ENCODE measurements around the gene NAA80. TPM values are rescaled to one million over a fixed set of nuclear protein-coding genes. Genes with fewer than 3 reads are reported as not detected.
A peak's percentile ranks its signal among the peaks of the same experiment; 100 is the strongest.

The NAA80 gene
- total RNA-seq, result 10 to 100 TPM in 1 of 2 donors, 1 to 10 TPM in 1; 9.5 to 10.9 TPM
- polyA plus RNA-seq (ENCODE audit: insufficient read length in 6 of 6), result 10 to 100 TPM in 1 of 6 donors, 1 to 10 TPM in 5; 5.6 to 12.7 (median 8.4) TPM
- long read RNA-seq, donor 1, result 0 reads
- long read RNA-seq, donor 2, partial matches to known transcripts, result 0 of 1 reads
- long read RNA-seq, donor 2, other reads (novel, unspliced or antisense), result 0 of 1 reads
- long read RNA-seq, donor 3, partial matches to known transcripts, result 0 of 1 reads
- long read RNA-seq, donor 3, other reads (novel, unspliced or antisense), result 0 of 1 reads
- long read RNA-seq, donor 4, partial matches to known transcripts, result 0 of 3 reads
- long read RNA-seq, donor 4, other reads (novel, unspliced or antisense), result 0 of 3 reads
- long read RNA-seq, donor 5, partial matches to known transcripts, result 0 of 1 reads
- long read RNA-seq, donor 5, other reads (novel, unspliced or antisense), result 0 of 1 reads
- long read RNA-seq, donor 6, partial matches to known transcripts, result 0 of 2 reads
- long read RNA-seq, donor 6, other reads (novel, unspliced or antisense), result 0 of 2 reads
- long read RNA-seq, donor 7, result 0 reads
- long read RNA-seq, donor 8, result 0 reads
- long read RNA-seq, donor 9, result 0 reads
- long read RNA-seq, donor 10, transcript NAA80-204 (2 exons, 1,464 nt), result major isoform, 5 of 7 reads
- long read RNA-seq, donor 10, partial matches to known transcripts, result 0 of 7 reads
- long read RNA-seq, donor 10, other reads (novel, unspliced or antisense), result 0 of 7 reads
- long read RNA-seq, donor 11, partial matches to known transcripts, result 0 of 5 reads
- long read RNA-seq, donor 11, other reads (novel, unspliced or antisense), result 0 of 5 reads
- long read RNA-seq, donor 12, partial matches to known transcripts, result 0 of 2 reads
- long read RNA-seq, donor 12, other reads (novel, unspliced or antisense), result 0 of 2 reads

- Histone ChIP-seq H3K36me3 (peaks cover 0 to 5% of the 10 kb centered on the region in 2 donors), H3K4me3 (peak within 1 kb of the TSS; percentile 63 to 68), H3K27ac (peak within 1 kb of the TSS; percentile 92 to 95), H3K27me3 (no peaks in the 10 kb centered on the region), H3K4me1 (peaks cover 36 to 58% of the 10 kb centered on the region in 2 donors), H3K9me3 (no peaks in the 10 kb centered on the region)
- ATAC-seq, result peak; percentile 88
- peak; percentile 99 to 100 (median 100) for DNase-seq
- TF ChIP-seq CTCF (IDR thresholded peaks at IDR 0.05), result peak in 1 of 2 donors; percentile 62
- intact Hi-C loops (cut with DNase I), result no loop called here
Observed at GRCh38 chr3:50298836-50299637, at the start of gene NAA80, which contains the start of gene HYAL3. Gene NAA80 (minus strand): TSS chr3:50299405. CDS start chr3:50297463, 1,942 bp downstream. Gene HYAL3 (minus strand): TSS chr3:50299405. CDS start chr3:50295602, 3,803 bp downstream.

GRCh38 chr3:50347187-50347813 is 48.1 kb upstream of the NAA80 start:
- Histone ChIP-seq H3K9me3 (no peaks in the 10 kb centered on the region), H3K36me3 (peaks cover 0 to 16% of the 10 kb centered on the region in 2 donors), H3K4me1 (peaks cover 28 to 64% of the 10 kb centered on the region in 2 donors), H3K4me3 (no peak overlapping the region), H3K27me3 (no peaks in the 10 kb centered on the region), H3K27ac (no peak overlapping the region)
- TF ChIP-seq CTCF (IDR thresholded peaks at IDR 0.05), result peak; percentile 43 to 54
- DNase-seq (peak in 2 of 4 donors; percentile 69 to 86), ATAC-seq (peak; percentile 15)
- intact Hi-C loops (cut with DNase I), result loop anchor here in 1 of 2 donors (5.0 kb wide), 1 partner anchor 195 kb away; no protein-coding TSS in a partner anchor

- DNase-seq (peak in 3 of 4 donors; percentile 69 to 93 (median 72)), ATAC-seq (peak; percentile 23)
- no peaks in the 10 kb centered on the region for H3K9me3 ChIP-seq
- peaks cover 0 to 16% of the 10 kb centered on the region in 2 donors for H3K36me3 ChIP-seq
- no peak within 1 kb of the TSS for H3K27ac ChIP-seq
- H3K27me3 ChIP-seq, result no peaks in the 10 kb centered on the region
- peaks cover 27 to 63% of the 10 kb centered on the region in 2 donors for H3K4me1 ChIP-seq
- peak within 1 kb of the TSS; percentile 28 to 37 for H3K4me3 ChIP-seq
- TF ChIP-seq CTCF (IDR thresholded peaks at IDR 0.05), result no peak
- intact Hi-C loops (cut with DNase I), result loop anchor here in 1 of 2 donors (5.0 kb wide), 1 partner anchor 197 kb away; no protein-coding TSS in a partner anchor
Observed at GRCh38 chr3:50345586-50346234, 46.5 kb upstream of the NAA80 start, which contains the start of gene ZMYND10. Gene ZMYND10 (minus strand): TSS chr3:50345732. CDS start chr3:50345579, 153 bp downstream.

GRCh38 chr3:50345008-50345407 is 45.8 kb upstream of the NAA80 start:
- intact Hi-C loops (cut with DNase I), result loop anchor here in 1 of 2 donors (5.0 kb wide), 1 partner anchor 197 kb away; no protein-coding TSS in a partner anchor
- peak overlapping the region; percentile 28 to 37 for H3K4me3 ChIP-seq
- no peaks in the 10 kb centered on the region for H3K9me3 ChIP-seq
- peaks cover 26 to 65% of the 10 kb centered on the region in 2 donors for H3K4me1 ChIP-seq
- TF ChIP-seq CTCF (IDR thresholded peaks at IDR 0.05), result no peak
- peaks cover 0 to 16% of the 10 kb centered on the region in 2 donors for H3K36me3 ChIP-seq
- H3K27ac ChIP-seq, result no peak overlapping the region
- DNase-seq (no peak), ATAC-seq (no peak)
- H3K27me3 ChIP-seq, result no peaks in the 10 kb centered on the region

All from left lung (tissue), 14 donors.